ENCODE results near the gene KLHL35.

Gene KLHL35

DNA sequence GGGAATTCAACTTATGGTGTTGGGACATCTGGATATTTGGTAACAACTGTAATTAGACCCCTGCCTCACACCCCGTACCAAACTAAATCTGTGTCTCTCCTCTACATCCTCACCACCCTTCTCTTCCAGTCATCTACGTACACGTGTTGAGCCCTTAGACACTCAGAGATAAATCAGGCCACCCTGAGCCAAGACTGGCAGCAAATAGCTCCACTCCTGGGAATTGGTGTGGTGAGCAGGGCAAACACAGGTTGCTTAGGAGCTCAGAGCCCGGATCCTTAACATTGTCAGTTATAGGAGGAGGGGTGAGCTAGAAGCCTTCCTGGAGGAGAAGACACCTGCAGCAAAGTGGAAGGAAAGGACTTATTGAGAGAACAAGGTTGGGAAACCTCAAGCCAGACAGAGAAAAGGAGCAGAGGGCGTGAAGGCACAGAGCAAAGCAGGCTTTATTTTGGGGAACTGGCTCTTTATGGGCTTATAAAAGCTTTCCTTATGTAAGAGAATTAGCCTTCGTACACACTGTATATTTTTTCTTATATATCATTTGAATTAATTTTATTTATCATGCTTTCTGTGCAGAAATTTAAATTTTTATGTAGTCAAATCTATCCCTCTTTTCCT, 36.9 kb upstream of the KLHL35 start:
- FAIRE-seq (no peak), DNase-seq (ENCODE audit: low spot score) (no peak)

DNA sequence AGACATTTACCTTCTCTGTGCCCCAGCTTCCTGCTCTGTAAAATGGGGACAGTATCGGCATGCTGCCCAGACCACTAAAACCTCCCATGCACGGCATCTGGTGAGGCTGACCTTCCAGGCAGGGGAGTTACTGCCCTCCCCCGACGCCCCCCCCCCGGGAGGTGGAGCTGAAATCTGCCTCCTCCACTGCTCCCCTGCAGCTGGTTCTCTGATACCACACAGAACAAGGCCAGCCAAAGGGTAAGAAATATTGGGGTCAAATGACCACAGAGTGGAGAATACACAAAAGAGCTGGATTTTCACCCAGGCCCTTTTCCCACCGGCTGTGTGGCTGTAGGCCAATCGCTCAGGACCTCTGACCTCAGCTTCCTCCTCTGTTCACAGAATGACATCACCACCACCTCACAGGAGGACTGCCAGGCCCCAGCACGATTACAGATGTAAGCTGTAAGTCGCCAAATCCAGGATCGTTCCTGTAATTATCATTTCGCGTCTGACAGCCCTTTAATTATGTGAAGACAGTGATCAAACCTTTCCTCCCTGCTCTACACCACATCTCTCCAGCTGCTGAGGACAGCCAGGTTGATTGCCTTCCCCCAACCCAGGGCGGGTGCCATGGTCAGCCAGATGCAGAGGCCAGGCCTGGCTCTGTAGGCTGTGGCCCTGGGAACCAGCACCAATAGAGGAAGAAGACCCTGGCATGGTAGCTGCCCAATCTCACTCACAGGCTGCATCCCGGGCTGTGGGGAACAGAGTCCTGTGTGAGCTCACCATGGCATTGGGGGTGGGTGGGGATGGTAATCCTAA, 35.7 kb upstream of the KLHL35 start:
- DNase-seq (ENCODE audit: low spot score), result no peak
- FAIRE-seq, result no peak

DNA sequence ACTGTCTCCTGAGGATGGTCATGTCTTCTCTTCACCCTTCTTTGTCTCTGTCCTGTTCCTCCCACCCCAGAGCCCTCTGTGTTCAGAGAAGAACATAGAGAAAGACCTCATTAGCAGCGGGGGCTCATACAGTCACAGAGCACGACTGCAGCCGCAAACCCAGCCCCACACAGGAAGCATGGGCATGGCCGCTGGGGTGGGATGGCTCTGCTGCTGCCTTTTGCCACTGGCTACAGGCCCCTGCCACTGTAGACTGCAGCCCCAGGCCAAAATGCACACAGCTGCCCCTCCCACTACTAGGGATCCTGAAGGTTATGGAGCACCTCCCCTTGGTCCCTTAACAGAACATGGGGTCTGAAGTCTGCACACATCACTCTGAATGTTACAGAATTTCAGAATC, 34.9 kb upstream of the KLHL35 start:
- no peak for DNase-seq (ENCODE audit: low spot score)
- no peak for FAIRE-seq

DNA sequence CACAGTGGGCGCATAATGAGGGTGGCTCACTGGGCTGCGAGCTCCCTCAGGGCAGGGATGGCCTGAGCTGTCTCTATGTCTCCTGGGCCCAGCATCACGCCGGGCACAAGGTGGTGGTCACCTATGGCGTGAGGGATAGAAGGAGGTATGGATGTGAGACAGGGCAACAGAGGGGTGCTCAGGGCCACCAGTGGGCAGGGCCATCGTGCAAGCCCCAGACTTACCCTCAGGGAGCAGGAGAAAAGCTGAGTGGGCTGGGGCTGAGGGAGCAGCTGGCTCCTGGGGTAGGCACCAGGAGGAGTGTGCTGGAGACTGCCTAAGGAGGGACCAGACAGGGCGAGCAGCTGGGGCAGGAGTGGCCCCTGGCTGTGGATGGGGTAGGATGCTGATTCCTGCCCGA, 34.3 kb upstream of the KLHL35 start:
- no peak for FAIRE-seq
- DNase-seq (ENCODE audit: low spot score), result no peak

DNA sequence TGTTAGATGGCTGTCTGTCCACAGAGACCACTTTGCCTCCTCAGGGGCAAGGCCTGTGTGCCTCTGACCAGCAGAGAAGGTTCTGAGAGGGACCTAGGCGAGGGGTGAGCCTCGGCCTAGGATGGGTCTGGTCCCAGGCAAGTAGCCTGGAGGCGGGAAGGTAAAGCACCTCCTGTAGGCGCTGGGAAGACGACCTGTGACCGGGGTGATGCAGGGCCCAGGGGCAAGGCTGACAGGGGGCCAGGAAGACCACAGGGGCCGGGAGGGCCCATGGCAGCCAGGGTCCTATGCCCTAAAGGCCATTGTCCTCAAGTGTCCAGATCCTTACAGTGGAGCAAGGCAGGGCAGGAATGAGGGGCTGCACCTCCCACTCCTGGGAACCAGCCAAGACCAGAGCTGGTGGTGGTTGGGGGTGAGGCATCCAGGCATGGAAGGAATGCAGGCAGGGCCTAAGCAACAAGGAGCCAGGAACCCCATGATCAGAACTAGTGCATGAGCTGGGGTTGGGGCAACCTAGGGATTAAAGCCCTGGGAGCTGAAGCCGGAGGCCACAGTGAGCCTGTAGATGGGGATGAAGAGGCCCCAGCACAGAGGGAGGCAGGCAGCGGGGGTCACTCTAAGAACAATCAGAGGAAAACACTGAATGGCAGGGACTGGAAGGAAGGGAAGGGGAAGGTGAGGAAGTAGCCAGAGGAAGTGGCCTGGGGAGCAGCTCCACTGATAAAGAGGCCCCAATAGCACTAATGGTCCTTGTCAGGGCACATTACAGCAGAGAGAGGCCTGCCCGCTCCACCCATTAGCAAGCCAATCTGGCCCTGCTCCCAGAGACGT, 32.9 kb upstream of the KLHL35 start:
- FAIRE-seq (no peak), DNase-seq (ENCODE audit: low spot score) (no peak)

DNA sequence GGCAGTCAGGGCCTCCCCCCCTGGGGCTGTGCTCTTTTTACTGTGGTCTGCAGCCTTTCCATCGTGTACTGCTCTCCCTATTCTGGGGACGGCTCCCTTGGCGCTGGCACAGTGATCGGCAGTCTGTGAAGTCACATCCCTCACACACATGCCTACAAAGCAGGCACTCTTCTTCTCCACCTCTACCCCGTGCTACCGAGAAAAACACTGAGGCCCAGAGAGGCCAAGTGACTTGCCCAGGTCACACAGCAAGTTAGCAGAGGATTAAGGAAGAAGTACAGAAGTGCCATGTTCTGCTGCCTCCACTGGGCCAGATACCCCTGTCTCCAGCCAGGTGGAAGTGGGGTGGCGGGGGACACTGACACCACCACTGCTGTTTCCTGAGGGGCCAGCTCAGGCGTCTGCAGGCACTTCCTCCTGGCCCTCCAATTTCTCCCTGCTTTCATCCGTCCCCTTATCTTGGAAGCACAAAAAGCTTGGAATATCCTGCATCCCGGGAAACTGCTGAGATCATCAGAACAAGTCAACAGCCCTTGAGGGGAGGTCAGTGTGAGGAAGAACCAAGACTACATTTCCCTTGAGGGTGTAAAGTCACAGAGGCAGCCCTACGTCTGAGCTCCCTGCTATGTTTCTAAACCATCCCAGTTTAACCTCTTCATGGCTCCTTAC, 30.2 kb upstream of the KLHL35 start:
- DNase-seq (ENCODE audit: low spot score) (no peak), FAIRE-seq (no peak)

DNA sequence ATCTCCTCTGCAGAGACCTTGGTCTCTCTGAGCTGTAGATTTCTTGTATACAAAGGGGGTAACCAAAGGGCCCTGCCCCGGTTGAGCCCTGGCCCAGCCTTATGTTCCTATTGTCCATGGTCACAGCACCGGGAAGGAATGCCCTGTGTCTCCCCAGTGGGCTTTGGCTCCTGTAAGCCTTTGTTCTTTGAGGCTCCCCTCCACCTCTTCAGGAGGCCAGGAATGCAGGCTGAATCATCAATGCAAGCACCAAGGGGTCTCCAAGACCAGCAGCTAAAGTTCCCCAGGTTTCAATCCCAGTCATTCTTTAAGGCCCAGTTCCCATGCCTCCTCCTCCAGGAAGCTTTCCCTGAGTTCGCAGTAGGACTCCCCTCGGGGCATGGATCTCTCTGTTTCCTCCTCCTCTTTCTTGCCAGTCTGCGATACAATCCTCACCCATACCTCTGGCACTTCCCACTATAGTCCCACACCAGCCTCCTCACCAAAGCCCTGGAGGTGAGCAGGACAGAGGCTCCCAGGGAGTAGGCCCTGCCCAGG, 29.2 kb upstream of the KLHL35 start:
- no peak for FAIRE-seq
- no peak for DNase-seq (ENCODE audit: low spot score)

DNA sequence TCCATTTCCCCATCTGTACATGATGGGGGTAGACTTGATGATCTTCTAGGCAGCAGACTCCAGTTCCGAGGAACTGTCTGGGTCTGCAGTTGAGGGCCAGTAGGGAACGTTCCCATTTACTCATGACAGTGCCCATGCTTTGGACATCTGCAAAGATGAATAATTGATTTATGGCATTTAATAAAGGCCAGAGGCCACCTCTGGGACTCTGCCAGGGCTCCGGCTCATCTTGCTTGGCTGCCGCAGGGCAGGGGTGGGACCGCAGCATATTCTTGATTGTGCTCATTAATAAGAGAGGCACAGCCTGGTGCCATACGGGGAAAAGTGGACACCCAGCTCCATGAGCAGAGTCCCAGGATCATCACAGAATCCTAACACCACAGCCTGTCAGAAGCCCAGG, 28.1 kb upstream of the KLHL35 start:
- FAIRE-seq (no peak), DNase-seq (ENCODE audit: low spot score) (no peak)

DNA sequence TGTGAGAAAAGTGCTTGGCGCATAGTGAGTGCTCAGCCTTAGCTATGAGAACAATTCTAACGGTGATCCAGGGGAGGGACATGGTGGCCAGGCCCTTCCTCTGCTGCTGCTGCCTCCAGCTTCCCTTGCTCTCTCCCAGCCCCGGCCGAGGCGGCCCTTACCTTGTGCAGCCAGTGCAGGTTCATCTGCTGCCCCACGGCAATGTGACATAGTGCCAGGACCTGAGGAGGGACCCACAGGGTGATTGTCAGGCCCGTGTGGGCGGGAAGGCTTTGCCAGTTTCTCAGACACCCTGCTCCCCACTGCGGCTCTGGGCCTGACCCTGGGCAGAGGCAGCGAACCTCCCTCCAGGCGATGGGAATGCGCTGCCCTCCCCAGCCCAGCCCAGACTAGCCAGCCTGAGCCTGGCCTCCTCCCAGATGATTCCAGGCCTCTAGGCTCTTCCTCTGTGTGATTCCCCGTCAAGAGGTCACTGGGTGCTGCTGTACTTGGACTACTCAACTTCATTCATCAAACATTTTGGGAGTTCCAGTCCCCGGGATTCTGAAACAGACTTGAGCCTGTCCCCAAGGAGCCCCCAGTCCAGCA, 23.7 kb upstream of the KLHL35 start:
- DNase-seq (ENCODE audit: low spot score) (no peak), FAIRE-seq (no peak)

DNA sequence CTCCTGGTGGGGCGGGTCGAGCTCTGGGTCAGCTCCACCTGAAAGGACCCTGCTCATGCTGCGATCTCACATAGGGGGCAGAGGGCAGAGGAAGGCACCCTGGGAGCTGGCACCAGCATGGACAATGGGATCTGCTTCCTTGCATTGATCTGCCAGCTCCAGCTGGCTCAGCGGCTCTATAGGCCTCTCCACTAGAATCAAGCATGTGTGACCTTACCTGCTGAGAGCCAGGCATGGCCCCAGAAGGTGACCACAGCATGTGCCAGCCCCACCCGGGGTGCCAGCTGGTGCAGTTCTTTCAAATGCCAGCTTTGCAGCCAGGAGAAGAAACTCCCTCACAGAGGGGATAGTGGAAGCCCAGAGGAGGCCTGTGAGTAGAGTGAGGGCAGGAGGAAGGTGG, 22.0 kb upstream of the KLHL35 start:
- DNase-seq (ENCODE audit: low spot score) (no peak), FAIRE-seq (no peak)

DNA sequence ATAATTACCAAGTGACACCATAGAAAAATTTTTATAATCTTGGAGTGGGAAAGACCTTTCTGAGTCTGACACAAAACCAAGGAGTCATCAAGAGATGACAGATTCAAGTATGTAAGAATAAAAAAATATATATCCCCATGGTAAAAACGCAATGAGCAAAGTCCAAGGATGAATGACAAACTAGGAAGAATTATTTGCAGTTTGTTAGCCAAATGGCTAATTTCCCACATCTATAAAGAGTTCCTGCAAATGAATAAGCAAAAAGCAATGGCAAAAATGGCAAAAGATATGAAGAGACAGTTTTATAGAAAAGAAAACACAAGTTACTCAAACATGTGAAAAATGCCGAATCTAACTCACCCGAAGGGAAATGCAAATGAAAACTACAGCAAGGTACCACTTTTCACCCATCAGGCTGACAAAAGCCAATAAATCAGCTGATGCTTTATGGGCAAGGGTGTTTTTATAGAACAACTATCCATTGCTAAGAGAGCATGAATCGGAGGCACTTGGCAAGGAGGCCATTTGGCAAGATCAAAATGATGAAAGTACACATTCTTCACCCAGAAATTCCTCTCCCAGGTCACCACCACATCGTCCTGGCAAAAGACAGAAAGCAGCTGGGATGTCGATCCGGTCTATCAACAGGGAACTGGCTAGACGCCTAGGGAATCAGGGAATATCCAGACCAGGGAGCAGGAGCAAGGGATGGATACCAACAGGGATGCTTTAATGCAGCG, 21.1 kb upstream of the KLHL35 start:
- FAIRE-seq, result no peak
- no peak for DNase-seq (ENCODE audit: low spot score)

DNA sequence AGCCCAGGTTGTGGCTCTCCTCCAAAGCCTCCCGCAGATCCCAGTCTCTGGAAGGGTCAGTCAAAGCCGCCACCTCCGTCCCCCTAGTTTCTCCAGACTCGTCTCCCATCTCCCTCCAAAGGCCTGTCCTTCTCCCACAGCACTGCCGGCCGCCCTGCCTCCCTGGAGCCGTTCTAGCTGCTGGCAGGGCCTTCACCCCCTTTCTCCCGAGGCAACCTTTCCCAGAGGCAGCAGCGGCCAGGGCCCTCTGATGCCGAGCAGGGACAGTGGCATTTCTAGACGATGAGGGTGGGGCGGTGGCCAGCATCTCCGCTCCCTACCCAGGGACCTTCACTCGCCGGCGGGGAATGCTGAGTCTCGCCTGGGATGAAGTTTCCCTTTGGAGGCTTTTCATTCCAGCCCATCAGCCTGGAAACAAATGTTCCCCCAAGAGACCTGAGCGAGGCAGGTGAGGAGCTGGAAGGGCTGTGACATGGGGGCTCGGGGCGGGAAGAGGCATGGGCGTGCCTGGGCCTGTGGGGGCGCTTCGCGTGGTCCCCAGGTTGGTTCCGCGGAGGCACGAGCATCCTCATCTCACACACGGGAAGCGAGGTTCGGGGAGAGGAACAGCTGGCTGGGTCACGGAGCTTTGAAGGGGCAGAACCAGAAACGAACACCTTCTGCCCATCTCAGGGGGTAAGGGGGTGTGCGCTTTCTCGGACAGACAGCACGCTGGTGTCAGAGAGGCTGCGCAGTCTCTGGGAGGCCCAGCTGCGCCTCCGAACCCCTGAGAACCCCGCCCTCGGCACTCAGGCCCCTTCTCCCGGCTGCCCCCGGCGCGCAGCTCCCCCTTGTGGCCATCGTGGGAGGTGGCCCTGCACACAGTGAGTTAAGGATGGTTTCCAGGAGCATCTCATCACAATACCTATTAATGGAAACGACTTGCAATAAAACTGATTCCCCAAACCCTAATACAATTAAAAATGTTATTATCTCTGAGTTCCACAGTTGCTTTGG, 18.1 kb upstream of the KLHL35 start:
- no peak for DNase-seq (ENCODE audit: low spot score)
- FAIRE-seq, result no peak

DNA sequence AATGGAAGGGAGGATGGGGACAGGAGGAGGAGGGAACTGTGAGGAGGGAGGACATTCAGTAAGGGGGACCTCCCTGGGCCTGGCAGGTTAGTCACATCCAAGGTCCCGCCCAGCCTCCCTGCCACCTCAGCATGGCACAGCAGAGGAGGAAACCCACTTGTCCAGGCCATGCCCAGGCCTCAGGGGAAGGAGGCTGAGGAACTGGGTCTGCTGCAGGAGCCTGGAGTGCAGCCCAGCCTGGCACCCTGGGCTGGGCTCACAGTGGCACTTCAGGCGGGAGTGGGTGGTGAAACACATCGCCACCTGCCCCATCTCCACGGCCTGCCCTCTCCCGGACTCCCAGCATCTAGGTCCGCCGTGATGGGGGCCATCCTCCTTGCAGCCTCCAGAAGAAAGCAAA, 17.2 kb upstream of the KLHL35 start:
- FAIRE-seq (no peak), DNase-seq (ENCODE audit: low spot score) (no peak)

DNA sequence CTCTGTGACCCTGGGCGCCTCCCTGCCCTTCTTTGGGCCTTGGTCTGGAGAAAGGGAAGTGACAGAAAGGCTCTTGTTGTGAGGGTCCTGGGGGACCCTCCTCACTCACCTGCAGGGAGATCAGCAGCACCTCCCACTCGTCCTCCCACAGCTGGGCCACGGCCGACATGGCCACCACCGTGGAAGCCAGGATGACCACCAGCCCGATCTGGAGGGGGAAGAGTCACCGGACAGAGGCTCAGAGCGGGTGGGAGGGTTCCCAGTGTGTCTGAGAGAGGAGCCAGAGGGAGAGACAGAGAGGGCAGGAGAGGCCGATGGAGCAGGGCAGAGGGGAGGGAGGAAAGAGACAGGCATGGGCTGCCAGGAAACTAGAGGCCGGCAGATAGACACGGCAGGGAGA, 16.8 kb upstream of the KLHL35 start:
- FAIRE-seq (no peak), DNase-seq (ENCODE audit: low spot score) (no peak)

DNA sequence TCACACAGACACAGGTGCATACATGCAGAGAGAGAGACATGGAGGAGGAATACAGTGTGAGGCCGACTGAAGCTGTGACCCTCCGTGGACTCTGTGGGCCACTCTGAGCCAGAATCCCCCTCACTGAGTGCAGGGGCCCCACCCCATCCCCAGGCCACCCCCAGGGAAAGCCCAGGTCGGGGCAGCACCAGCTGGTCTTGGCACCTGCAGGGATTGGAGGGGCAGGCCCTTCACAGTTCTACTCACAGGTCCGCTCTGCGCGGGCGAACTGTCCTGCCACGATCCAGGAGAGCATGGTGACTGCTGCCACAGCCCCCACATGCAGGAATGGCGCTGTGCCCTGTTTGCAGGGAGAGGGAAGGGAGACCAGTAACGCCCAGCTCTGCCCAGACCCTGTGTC, 16.3 kb upstream of the KLHL35 start:
- no peak for FAIRE-seq

DNA sequence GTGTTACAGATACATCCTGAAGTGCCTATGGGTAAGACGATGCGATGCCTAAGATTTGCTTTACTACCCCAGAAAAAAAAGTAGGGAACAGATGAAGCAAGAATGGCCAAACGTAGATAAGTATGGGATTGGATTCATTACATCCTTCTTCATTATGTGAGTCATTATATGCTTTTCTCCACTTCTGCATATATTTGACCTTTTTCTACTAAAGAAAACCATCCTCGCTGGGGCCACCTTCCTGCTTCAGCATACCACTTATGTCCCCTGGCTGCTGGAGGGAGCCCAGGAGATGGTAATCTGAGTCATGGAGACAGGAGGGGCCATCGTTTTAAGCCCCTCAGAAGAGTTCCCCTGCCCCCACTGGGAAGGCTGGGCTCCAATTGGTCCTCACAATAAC, 14.4 kb upstream of the KLHL35 start:
- DNase-seq (ENCODE audit: low spot score) (no peak), FAIRE-seq (no peak)

More for the DNA sequence above, 16.3 kb upstream of the KLHL35 start:
- no peak for DNase-seq (ENCODE audit: low spot score)

DNA sequence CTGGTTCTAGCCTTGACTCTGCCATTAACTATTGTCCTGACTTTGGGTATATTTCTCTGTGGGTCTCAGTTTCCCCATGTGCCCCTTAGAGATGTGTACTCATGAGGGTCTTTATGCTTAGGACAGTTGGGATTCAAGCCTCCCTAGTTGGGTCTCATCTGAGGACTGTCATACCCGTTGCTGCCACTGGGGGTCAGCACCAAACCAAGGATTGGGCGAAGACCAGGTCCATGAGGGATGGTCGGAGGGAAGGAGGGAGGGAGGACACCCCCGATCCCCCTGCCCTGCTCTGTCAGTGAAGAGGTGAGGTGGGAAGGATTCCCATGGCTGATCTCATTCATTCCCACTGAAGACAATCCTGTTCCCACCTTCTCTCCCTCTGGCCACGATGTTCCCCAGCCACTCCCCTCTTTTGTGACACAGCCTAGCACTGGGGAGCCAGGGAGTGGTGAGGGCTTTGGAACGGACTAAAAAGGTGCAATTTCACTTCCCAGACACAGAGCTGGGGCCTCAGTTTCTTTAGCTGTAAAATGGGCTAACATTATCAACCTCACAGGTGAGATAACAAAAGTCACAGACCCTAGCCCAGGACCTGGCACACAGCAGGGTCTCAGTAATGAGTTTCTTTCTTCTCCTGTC, 12.4 kb upstream of the KLHL35 start:
- FAIRE-seq (no peak), DNase-seq (ENCODE audit: low spot score) (peak; percentile 20)

DNA sequence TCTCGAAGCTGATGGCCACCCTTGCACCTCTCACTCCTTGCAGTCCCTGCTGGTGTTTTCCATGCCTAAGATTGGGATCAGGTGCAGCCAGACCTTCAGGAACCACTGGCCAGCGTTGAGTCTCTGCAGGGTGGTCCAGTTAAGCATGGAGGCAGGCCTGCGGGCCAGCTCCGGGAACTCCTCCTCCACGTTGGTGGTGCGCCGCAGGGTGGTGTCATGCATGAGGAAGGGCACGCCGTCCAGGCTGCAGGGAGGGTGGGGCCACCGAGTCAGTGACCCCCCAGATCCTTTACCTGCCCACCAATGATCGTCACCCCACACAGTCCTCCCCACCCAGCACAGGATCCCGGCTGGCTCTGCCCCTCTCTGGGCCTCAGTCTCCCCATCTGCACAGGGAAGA, 10.0 kb upstream of the KLHL35 start:
- DNase-seq (ENCODE audit: low spot score) (no peak), FAIRE-seq (no peak)
